ENCODE measurements around the gene CD58.

The CD58 gene

DNA sequence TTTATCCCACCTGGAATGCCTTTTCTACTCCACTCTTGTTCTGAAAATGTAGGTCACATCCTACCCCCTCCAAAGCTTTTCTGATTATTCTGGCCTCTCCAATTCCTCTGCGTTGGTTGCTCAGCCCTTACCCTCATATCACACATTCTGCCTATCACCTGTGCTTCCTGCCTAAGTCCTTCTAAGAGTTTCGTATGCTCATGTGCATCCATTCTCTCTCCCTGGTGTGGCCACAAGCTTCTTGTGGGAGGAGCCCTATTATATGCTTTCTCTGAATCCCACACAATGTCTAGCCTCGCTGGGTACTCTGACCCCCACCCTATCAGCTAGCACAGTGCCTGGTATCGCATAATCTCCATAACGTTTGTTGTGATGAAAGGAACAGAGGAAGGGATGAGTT, 54.2 kb downstream of the CD58 start:
- Mint-ChIP-seq H3K4me3 (no peak overlapping the region), H3K36me3 (ENCODE audit: low read depth) (peaks cover 3% of the 10 kb centered on the region), H3K27ac (peak overlapping the region; percentile 4), H3K4me1 (peaks cover 19% of the 10 kb centered on the region), H3K27me3 (ENCODE audit: low read depth, poor library complexity) (no peaks in the 10 kb centered on the region), H3K9me3 (peaks cover 4% of the 10 kb centered on the region)
- TF ChIP-seq, protein P1, sequence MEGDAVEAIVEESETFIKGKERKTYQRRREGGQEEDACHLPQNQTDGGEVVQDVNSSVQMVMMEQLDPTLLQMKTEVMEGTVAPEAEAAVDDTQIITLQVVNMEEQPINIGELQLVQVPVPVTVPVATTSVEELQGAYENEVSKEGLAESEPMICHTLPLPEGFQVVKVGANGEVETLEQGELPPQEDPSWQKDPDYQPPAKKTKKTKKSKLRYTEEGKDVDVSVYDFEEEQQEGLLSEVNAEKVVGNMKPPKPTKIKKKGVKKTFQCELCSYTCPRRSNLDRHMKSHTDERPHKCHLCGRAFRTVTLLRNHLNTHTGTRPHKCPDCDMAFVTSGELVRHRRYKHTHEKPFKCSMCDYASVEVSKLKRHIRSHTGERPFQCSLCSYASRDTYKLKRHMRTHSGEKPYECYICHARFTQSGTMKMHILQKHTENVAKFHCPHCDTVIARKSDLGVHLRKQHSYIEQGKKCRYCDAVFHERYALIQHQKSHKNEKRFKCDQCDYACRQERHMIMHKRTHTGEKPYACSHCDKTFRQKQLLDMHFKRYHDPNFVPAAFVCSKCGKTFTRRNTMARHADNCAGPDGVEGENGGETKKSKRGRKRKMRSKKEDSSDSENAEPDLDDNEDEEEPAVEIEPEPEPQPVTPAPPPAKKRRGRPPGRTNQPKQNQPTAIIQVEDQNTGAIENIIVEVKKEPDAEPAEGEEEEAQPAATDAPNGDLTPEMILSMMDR (IDR thresholded peaks at IDR 0.05), result no peak
- no peak for DNase-seq

DNA sequence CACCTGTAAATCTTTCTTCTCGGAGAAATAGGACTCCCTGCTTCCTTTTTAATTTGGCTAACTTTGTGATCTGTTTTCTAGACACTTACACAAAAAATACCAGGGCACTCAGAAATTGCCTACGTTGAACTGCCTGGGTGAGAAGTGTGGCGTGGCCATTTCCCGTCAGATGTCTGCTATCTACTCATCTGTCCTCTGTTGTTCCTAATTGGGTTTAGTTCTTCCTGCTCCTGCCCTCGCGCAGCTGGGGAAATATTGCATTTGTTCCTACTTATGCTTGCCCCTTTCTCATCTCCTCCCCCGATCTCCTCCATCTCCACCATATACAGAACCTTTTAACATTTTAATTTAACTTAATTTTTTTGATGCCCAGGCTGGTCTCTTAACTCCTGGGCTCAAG, 55.1 kb downstream of the CD58 start:
- peak overlapping the region; percentile 36 for H3K27ac Mint-ChIP-seq
- H3K9me3 Mint-ChIP-seq, result peaks cover 10% of the 10 kb centered on the region
- H3K4me1 Mint-ChIP-seq, result peaks cover 19% of the 10 kb centered on the region
- TF ChIP-seq, protein P1 (IDR thresholded peaks at IDR 0.05), result no peak
- H3K27me3 Mint-ChIP-seq (ENCODE audit: low read depth, poor library complexity), result no peaks in the 10 kb centered on the region
- H3K4me3 Mint-ChIP-seq, result no peak overlapping the region
- DNase-seq, result no peak
- peaks cover 11% of the 10 kb centered on the region for H3K36me3 Mint-ChIP-seq (ENCODE audit: low read depth)

- no peak overlapping the region for H3K4me3 Mint-ChIP-seq
- TF ChIP-seq, protein P1 (IDR thresholded peaks at IDR 0.05), result no peak
- H3K4me1 Mint-ChIP-seq, result peaks cover 19% of the 10 kb centered on the region
- peaks cover 10% of the 10 kb centered on the region for H3K9me3 Mint-ChIP-seq
- peak overlapping the region; percentile 3 for H3K27ac Mint-ChIP-seq
- peaks cover 11% of the 10 kb centered on the region for H3K36me3 Mint-ChIP-seq (ENCODE audit: low read depth)
- DNase-seq, result no peak
- no peaks in the 10 kb centered on the region for H3K27me3 Mint-ChIP-seq (ENCODE audit: low read depth, poor library complexity)
These were observed 55.9 kb downstream of the CD58 start for GRCh38 chr1:116514708-116515525.

- Mint-ChIP-seq H3K4me3 (no peak overlapping the region), H3K9me3 (peaks cover 10% of the 10 kb centered on the region), H3K36me3 (ENCODE audit: low read depth) (peaks cover 11% of the 10 kb centered on the region), H3K27ac (no peak overlapping the region), H3K4me1 (peaks cover 19% of the 10 kb centered on the region), H3K27me3 (ENCODE audit: low read depth, poor library complexity) (no peaks in the 10 kb centered on the region)
- TF ChIP-seq, protein P1 (IDR thresholded peaks at IDR 0.05), result no peak
- no peak for DNase-seq
These were observed 56.9 kb downstream of the CD58 start for GRCh38 chr1:116513956-116514355.

DNA sequence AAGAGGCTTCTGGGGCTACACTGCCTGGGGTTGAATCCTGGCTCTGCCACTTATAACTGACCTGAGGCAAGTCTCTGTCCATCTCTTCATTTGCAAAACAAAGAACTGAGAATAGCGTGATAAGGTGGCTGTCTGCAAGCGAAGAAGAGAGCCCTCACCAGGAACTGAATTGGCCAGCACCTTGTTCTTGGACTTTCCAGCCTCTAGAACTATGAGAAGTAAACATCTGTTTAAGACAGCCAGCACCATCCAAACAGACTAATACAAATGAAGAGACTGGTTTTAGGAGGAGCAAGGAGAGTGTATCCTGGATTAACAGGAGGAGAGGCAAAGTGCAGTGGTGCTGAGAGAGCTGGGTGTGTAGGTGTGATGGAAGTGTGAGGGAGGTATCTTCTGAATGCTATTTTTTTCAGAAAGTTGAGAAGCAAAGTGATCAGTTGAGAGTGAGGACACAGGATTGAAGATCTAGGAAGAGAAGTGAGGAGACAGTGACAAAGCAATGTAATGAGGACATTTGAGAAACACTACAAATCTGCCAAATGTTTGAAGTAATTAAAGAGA, 59.3 kb downstream of the CD58 start:
- no peak for DNase-seq
- Mint-ChIP-seq H3K27me3 (ENCODE audit: low read depth, poor library complexity) (no peaks in the 10 kb centered on the region), H3K36me3 (ENCODE audit: low read depth) (peaks cover 11% of the 10 kb centered on the region), H3K9me3 (peaks cover 10% of the 10 kb centered on the region), H3K4me3 (no peak overlapping the region), H3K4me1 (peaks cover 19% of the 10 kb centered on the region), H3K27ac (no peak overlapping the region)
- TF ChIP-seq, protein P1 (IDR thresholded peaks at IDR 0.05), result no peak
